Stimulated activated CD4-positive, alpha-beta T cell treated with anti-CD3 and anti-CD28 coated beads, Interleukin-4, amount 100 ng/mL, for 48 hours (primary cell): ENCODE results near the gene ARHGEF16.

ENCODE experiments used
- DNase-seq, 2 donors: peaks; one replicate each; pipeline ENCODE4 v3.0.0-alpha.2; 2020; ENCODE audit warnings: low read depth in 2 of 2

Gene ARHGEF16

GRCh38 chr1:3438661-3439180, 15.7 kb upstream of the ARHGEF16 start:
- DNase-seq: no peak

- no peak for DNase-seq
Observed at GRCh38 chr1:3439346-3440299, 14.8 kb upstream of the ARHGEF16 start.

- DNase-seq: no peak
Observed at GRCh38 chr1:3440300-3440681, 14.2 kb upstream of the ARHGEF16 start.

- DNase-seq: no peak
Observed at GRCh38 chr1:3440711-3441409, 13.6 kb upstream of the ARHGEF16 start.

GRCh38 chr1:3441410-3441847, 13.0 kb upstream of the ARHGEF16 start:
- DNase-seq: no peak

- DNase-seq: no peak
Observed at GRCh38 chr1:3441880-3442279, 12.6 kb upstream of the ARHGEF16 start.

GRCh38 chr1:3442331-3442730, 12.1 kb upstream of the ARHGEF16 start:
- DNase-seq: no peak

GRCh38 chr1:3442901-3443300, 11.6 kb upstream of the ARHGEF16 start:
- no peak for DNase-seq

GRCh38 chr1:3443807-3444206, 10.7 kb upstream of the ARHGEF16 start:
- DNase-seq: no peak

GRCh38 chr1:3444298-3444697, 10.2 kb upstream of the ARHGEF16 start:
- DNase-seq: no peak

GRCh38 chr1:3444736-3445135, 9.7 kb upstream of the ARHGEF16 start:
- no peak for DNase-seq

GRCh38 chr1:3450202-3450863, 4.1 kb upstream of the ARHGEF16 start:
- DNase-seq: no peak

- no peak for DNase-seq
Observed at GRCh38 chr1:3450983-3451382, 3.5 kb upstream of the ARHGEF16 start.

GRCh38 chr1:3451994-3452865, 2.2 kb upstream of the ARHGEF16 start:
- no peak for DNase-seq

GRCh38 chr1:3452866-3453175, 1.6 kb upstream of the ARHGEF16 start:
- no peak for DNase-seq

GRCh38 chr1:3453203-3453761, 1.2 kb upstream of the ARHGEF16 start:
- DNase-seq: peak; percentile 58 to 76

- no peak for DNase-seq
Observed at GRCh38 chr1:3454811-3455618, 550 bp downstream of the ARHGEF16 start.

- DNase-seq: no peak
Observed at GRCh38 chr1:3455670-3456448, 1.4 kb downstream of the ARHGEF16 start.

GRCh38 chr1:3456449-3456963, 2.0 kb downstream of the ARHGEF16 start:
- no peak for DNase-seq
